HepG2 (cell line): Measurements from ENCODE around the gene GLIS2. TPM values are rescaled to one million over a fixed set of nuclear protein-coding genes. Genes with fewer than 3 reads are reported as not detected.
A peak's percentile ranks its signal among the peaks of the same experiment; 100 is the strongest.

Source experiments
- CENPBD1 ChIP-seq: sonication (generic); formaldehyde crosslinking; IDR thresholded peaks from 2 replicates; pipeline ENCODE4 v1.8.0; 2022; ENCODE audit warnings: missing genetic modification reagents, low read depth, mild to moderate bottlenecking, borderline replicate concordance
- CREM ChIP-seq, 2 experiments: sonication (generic) in 1 of 2; formaldehyde crosslinking in 1 of 2; IDR thresholded peaks; 2 replicates each; pipeline versions ENCODE4 v1.4.0 to v1.6.1; 2016 to 2020; ENCODE audit warnings: antibody characterized with exemption in 1 of 2, mild to moderate bottlenecking in 1 of 2, missing genetic modification reagents in 1 of 2
- E2F1 ChIP-seq: sonication (generic); formaldehyde crosslinking; IDR thresholded peaks from 2 replicates; pipeline ENCODE4 v1.5.0; 2020; ENCODE audit warnings: missing genetic modification reagents
- HNRNPK ChIP-seq: fragments of 200-400 bp; formaldehyde crosslinking; IDR thresholded peaks from 2 replicates; pipeline ENCODE4 v1.6.1; 2018; ENCODE audit warnings: low read length, low read depth, moderate library complexity, mild to moderate bottlenecking; ENCODE audit not compliant: poor library complexity, severe bottlenecking
- KAT2B ChIP-seq: fragments of 150-350 bp; IDR thresholded peaks from 2 replicates; pipeline ENCODE4 v1.6.1; 2014; ENCODE audit warnings: low read depth, low read length, borderline replicate concordance
- MYNN ChIP-seq: sonication (generic); formaldehyde crosslinking; IDR thresholded peaks from 2 replicates; pipeline ENCODE4 v1.4.0; 2020; ENCODE audit warnings: mild to moderate bottlenecking, low read depth, missing genetic modification reagents
- MZF1 ChIP-seq: sonication (generic); formaldehyde crosslinking; IDR thresholded peaks from 2 replicates; pipeline ENCODE4 v1.8.1; 2023; ENCODE audit warnings: mild to moderate bottlenecking, missing genetic modification reagents, borderline replicate concordance
- PHF8 ChIP-seq: sonication (generic); formaldehyde crosslinking; IDR thresholded peaks from 2 replicates; pipeline ENCODE4 v1.5.0; 2020; ENCODE audit warnings: missing genetic modification reagents
- SMAD9 ChIP-seq: sonication (generic); formaldehyde crosslinking; IDR thresholded peaks from 2 replicates; pipeline ENCODE4 v1.5.1; 2020; ENCODE audit warnings: mild to moderate bottlenecking, missing genetic modification reagents
- SUZ12 ChIP-seq: fragments of 150-350 bp; IDR thresholded peaks from 2 replicates; pipeline ENCODE4 v1.6.1; 2014; ENCODE audit warnings: low read depth, low read length
- USF2 ChIP-seq, 2 experiments: sonication (generic) in 1 of 2; formaldehyde crosslinking in 1 of 2; IDR thresholded peaks; 2 replicates each; pipeline versions ENCODE4 v1.5.1 to v1.6.1; 2011 to 2020; ENCODE audit warnings: borderline replicate concordance in 1 of 2, low read depth in 1 of 2, low read length in 1 of 2, mild to moderate bottlenecking in 1 of 2, missing genetic modification reagents in 1 of 2, moderate library complexity in 1 of 2
- ZBTB42 ChIP-seq: sonication (generic); formaldehyde crosslinking; IDR thresholded peaks from 2 replicates; pipeline ENCODE4 v1.5.0; 2020; ENCODE audit warnings: mild to moderate bottlenecking, missing genetic modification reagents
- ZFP62 ChIP-seq: sonication (generic); formaldehyde crosslinking; IDR thresholded peaks from 2 replicates; pipeline ENCODE4 v1.4.0; 2020; ENCODE audit warnings: missing genetic modification reagents
- ZNF44 ChIP-seq: sonication (generic); formaldehyde crosslinking; IDR thresholded peaks from 2 replicates; pipeline ENCODE4 v1.5.1; 2020; ENCODE audit warnings: mild to moderate bottlenecking, missing genetic modification reagents
- ZNF503 ChIP-seq: sonication (generic); formaldehyde crosslinking; IDR thresholded peaks from 2 replicates; pipeline ENCODE4 v1.4.0; 2020; ENCODE audit warnings: missing genetic modification reagents
- ZNF562 ChIP-seq: sonication (generic); formaldehyde crosslinking; IDR thresholded peaks from 2 replicates; pipeline ENCODE4 v1.8.0; 2022; ENCODE audit warnings: missing genetic modification reagents, borderline replicate concordance
- ZNF580 ChIP-seq: IDR thresholded peaks from 2 replicates; pipeline ENCODE4 v1.6.1; 2016; ENCODE audit warnings: low read depth, borderline replicate concordance
- ZNF710 ChIP-seq: sonication (generic); formaldehyde crosslinking; IDR thresholded peaks from 2 replicates; pipeline ENCODE4 v1.5.0; 2020; ENCODE audit warnings: mild to moderate bottlenecking, missing genetic modification reagents, borderline replicate concordance
- ZNF790 ChIP-seq: sonication (generic); formaldehyde crosslinking; IDR thresholded peaks from 2 replicates; pipeline ENCODE4 v1.8.0; 2022; ENCODE audit warnings: missing genetic modification reagents, mild to moderate bottlenecking, borderline replicate concordance
- polyA plus RNA-seq, 8 experiments: library from polyadenylated mRNA; depleted of rRNA in 3 of 8; stranded (reverse) in 7 of 8; unstranded in 1 of 8; fragments of >200 nt; fragmentation: Illumina TruSeq in 4 of 8; extraction: Trizol in 4 of 8; gene quantifications; 2 replicates each; pipeline versions ENCODE4 v1.2.1 to v1.2.3, GENCODE V29; 2011 to 2016; ENCODE audit warnings: low read depth in 4 of 8, missing spikeins in 1 of 8, mixed read lengths in 1 of 8; ENCODE audit not compliant: insufficient read depth in 1 of 8
- total RNA-seq, 5 experiments: library from RNA; depleted of rRNA; stranded (reverse); fragments of >200 nt; fragmentation: Illumina TruSeq; extraction: Trizol; gene quantifications; 2 replicates each; pipeline ENCODE4 v1.2.3, GENCODE V29; 2016; ENCODE audit warnings: low read depth in 1 of 5

GLIS2 gene
- total and polyA plus RNA-seq, 2 of the 13 experiments (the other 11 are each of a cell fraction or from before 2014, with no cell fraction given): 0.28 to 0.29 TPM

GRCh38 chr16:4290236-4290830 lies 25.5 kb upstream of the GLIS2 start (continued):
- no peak for TF ChIP-seq ZNF710
- no peak for TF ChIP-seq MYNN (CRISPR knock-in tag)
- TF ChIP-seq USF2 (IDR thresholded peaks at IDR 0.05; ENCODE audit: low read depth, low read length): no peak
- no peak for TF ChIP-seq USF2 (CRISPR knock-in tag; IDR thresholded peaks at IDR 0.05; ENCODE audit: borderline replicate concordance)
- no peak for TF ChIP-seq E2F1 (CRISPR knock-in tag)
- TF ChIP-seq ZNF562 (CRISPR knock-in tag): no peak
- TF ChIP-seq SMAD9 (CRISPR knock-in tag): no peak
- TF ChIP-seq ZBTB42 (CRISPR knock-in tag): no peak
- TF ChIP-seq CREM (IDR thresholded peaks at IDR 0.05): no peak
- TF ChIP-seq CREM (CRISPR knock-in tag; IDR thresholded peaks at IDR 0.05): no peak
- peak; percentile 33; the same call in 1 of the 2 replicates for TF ChIP-seq ZNF580
- TF ChIP-seq PHF8 (CRISPR knock-in tag): no peak
- TF ChIP-seq SUZ12: no peak
- no peak for TF ChIP-seq MZF1 (CRISPR knock-in tag)
- no peak for TF ChIP-seq ZNF44 (CRISPR knock-in tag)
- TF ChIP-seq KAT2B: no peak
- TF ChIP-seq ZNF503 (CRISPR knock-in tag): no peak
- TF ChIP-seq ZFP62: no peak
- TF ChIP-seq HNRNPK: no peak
- no peak; the same call in 1 of the 2 replicates for TF ChIP-seq ZNF790 (CRISPR knock-in tag)
- TF ChIP-seq CENPBD1 (CRISPR knock-in tag): no peak
